ENCODE measurements around the gene STX1B. TPM values are rescaled to one million over a fixed set of nuclear protein-coding genes. Genes with fewer than 3 reads are reported as not detected.

STX1B gene
- total and polyA plus RNA-seq, 4 donors, result 0.09 to 1.2 (median 0.51) TPM

- TF ChIP-seq ATF3 (IDR thresholded peaks at IDR 0.05) (no peak), RAD21 (IDR thresholded peaks at IDR 0.05) (no peak), NR2F2 (IDR thresholded peaks at IDR 0.05) (no peak), FOXA2 (IDR thresholded peaks at IDR 0.05) (no peak), REST (IDR thresholded peaks at IDR 0.05) (no peak), GABPA (IDR thresholded peaks at IDR 0.05 in 1 of 2, conservative IDR thresholded peaks at IDR 0.05 in 1 of 2) (no peak), SP1 (IDR thresholded peaks at IDR 0.05) (no peak), HNF4G (IDR thresholded peaks at IDR 0.05) (no peak), JUND (IDR thresholded peaks at IDR 0.05) (no peak), CTCF (IDR thresholded peaks at IDR 0.05; ENCODE audit: low read depth, low read length, missing input control) (no peak), HNF4A (conservative IDR thresholded peaks at IDR 0.05) (no peak), TAF1 (conservative IDR thresholded peaks at IDR 0.05) (no peak), MAX (IDR thresholded peaks at IDR 0.05) (no peak), FOXA1 (IDR thresholded peaks at IDR 0.05) (no peak), EGR1 (IDR thresholded peaks at IDR 0.05; ENCODE audit: low read depth in 2 of 2) (no peak)
- TF ChIP-seq, protein P1, sequence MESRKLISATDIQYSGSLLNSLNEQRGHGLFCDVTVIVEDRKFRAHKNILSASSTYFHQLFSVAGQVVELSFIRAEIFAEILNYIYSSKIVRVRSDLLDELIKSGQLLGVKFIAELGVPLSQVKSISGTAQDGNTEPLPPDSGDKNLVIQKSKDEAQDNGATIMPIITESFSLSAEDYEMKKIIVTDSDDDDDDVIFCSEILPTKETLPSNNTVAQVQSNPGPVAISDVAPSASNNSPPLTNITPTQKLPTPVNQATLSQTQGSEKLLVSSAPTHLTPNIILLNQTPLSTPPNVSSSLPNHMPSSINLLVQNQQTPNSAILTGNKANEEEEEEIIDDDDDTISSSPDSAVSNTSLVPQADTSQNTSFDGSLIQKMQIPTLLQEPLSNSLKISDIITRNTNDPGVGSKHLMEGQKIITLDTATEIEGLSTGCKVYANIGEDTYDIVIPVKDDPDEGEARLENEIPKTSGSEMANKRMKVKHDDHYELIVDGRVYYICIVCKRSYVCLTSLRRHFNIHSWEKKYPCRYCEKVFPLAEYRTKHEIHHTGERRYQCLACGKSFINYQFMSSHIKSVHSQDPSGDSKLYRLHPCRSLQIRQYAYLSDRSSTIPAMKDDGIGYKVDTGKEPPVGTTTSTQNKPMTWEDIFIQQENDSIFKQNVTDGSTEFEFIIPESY (IDR thresholded peaks at IDR 0.05), result no peak
These were observed 4.9 kb downstream of the STX1B start for GRCh38 chr16:31005350-31006085.

More at GRCh38 chr16:31005350-31006085, 4.9 kb downstream of the STX1B start:
- no peaks in the 10 kb centered on the region for H3K9me3 ChIP-seq (ENCODE audit: control insufficient read depth in 4 of 4, low read length in 3 of 4)
- no peak for DNase-seq (ENCODE audit: low spot score)
- H3K4me3 ChIP-seq (ENCODE audit: low read depth in 1 of 3, low read length in 3 of 3), result no peak overlapping the region
- WGBS, result 77% methylated on average over 16 of the region's 16 CpGs
- H3K36me3 ChIP-seq (ENCODE audit: control insufficient read depth in 4 of 4, insufficient read depth in 3 of 4, low read depth in 1 of 4, low read length in 3 of 4), result no peaks in the 10 kb centered on the region
- H3K27ac ChIP-seq (ENCODE audit: low read depth in 1 of 2, low read length in 2 of 2), result no peak overlapping the region
- H3K9ac ChIP-seq (ENCODE audit: low read depth in 1 of 2, low read length in 2 of 2), result no peak overlapping the region
- H3K4me1 ChIP-seq (ENCODE audit: control insufficient read depth in 4 of 4, insufficient read depth in 4 of 4, low read length in 3 of 4), result peaks cover 3 to 8% (median 6%) of the 10 kb centered on the region in 4 donors
- H3K27me3 ChIP-seq (ENCODE audit: control insufficient read depth in 4 of 4, insufficient read depth in 4 of 4, low read length in 3 of 4), result no peaks in the 10 kb centered on the region
